ENCODE data around the gene DUSP22.
"Not testable (repeated sequence)": the region's sequence is repeated elsewhere in the genome, so short reads cannot be mapped to it uniquely, and the experiment has no call there.

Gene DUSP22

DNA sequence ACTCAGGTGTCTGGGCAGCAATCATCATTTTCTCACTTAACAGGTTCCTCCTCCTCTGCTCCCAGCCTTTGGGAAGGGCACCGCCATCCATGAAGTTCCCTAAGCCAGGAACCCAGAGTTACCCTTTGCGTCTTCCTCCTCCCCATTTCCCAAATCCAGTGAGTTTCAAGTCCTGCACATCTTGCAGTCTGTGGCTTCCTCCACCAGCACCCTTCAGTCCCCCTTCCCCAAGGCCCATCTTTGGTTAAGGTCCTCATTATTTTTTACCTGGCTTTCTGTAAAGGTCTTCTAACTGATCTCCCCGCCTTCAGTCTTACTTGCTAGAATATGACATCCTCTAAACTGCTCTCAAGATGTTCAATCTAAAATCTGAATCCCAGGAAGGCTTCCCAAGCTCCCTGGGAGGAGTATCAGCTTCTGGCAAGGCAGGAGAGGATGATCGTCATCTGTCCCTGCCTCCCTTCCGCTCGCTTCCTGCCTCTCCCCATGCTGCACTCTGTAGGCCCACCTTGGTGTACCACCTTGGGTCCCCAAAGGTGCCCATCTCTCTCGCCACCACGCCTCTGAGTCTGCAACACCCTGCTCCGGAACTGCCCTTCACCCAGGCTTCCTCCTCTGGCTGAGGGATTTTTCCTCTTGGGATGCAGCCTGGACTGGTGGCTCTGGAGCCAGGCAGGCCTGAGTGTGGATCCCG is 11.4 kb upstream of the DUSP22 start:
- DNase-seq = no peak

DNA sequence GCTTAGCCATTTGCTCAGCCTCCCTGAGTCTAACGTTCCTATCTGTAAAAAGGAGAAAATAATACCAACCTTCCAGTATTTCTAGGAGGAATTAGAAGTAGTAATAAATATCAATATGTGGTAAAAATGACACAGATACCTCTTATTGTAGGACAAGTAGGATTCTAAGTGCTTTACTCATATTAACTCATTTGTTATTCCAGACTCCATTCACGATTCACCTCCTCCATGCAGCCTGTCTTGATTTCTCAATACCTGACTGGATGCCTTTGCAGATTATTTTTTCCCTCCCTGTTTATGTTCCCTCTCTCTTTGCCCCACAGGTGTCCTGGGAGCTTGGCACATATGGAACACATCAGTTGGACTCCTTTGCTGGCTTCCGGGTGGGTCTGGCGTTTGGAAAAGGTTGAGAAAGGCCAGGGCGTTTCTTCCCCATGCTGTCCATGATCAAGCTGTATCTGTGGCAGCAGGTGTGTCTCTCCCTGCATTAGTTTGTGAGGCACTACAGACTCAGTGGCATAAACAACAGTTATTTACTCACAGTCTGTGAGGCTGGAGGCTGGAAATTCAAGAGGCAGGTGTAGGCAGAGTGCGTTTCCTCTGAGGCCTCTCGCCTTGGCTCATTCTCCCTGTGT is 10.7 kb upstream of the DUSP22 start:
- no peak for DNase-seq

DNA sequence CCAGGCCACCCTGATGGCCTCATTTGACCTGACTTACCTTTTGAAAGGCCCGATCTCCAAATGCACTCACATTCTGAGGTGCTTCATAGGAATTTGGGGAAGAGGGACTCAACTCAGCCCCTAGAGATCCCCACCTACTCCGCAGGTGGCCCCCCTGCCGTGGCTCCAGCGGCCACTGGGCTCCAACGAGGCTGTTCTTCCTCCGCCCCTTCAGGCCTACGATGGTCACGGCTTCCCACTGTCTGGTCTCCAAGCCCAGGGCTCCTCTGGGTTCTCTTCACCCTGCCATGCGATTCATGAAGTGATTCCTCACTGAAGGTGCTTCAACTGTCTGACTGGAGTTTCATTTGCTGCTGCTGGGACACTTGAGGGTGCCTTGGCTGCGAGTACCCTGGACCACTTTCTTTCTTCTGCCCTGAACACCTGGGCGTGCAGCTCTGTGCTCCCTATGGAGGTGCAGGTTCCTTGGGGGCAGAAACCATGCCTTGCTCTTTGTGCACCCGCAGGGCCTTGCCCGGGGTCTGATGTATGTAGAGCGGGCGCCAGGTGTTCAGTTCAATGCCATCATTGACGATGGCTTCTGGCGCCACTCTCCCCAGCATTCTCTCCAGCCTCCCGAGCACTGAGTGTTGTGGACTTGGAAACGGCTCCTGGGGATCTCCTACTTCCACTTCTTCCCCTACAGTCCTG is 10.0 kb upstream of the DUSP22 start:
- DNase-seq = no peak

DNA sequence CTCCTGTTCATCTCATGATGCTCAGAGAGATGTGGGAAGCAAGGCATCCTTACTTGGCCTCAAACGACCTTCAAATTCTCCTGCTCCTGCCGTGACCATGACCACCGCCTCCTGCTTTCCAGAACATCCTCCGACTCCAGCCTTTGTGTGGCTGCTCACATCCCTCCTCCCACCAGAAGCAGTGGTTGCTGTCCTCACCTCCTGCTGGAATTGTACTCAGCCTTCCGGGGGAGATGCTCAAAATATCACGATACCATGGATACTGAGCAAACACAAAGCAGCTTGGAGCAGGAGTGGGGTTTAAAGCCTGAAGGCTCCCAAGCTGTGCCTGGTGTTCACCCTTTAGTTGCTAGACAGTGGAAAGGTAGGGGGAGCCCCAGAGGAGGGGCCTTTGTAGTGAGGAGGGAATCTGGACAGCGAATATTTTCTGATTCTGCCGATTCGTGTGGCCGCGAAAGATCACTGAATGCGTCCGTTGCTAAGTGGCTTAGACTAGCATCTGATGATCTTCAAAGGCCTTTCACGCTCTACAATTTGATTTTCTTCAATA is 9.3 kb upstream of the DUSP22 start:
- no peak for DNase-seq

DNA sequence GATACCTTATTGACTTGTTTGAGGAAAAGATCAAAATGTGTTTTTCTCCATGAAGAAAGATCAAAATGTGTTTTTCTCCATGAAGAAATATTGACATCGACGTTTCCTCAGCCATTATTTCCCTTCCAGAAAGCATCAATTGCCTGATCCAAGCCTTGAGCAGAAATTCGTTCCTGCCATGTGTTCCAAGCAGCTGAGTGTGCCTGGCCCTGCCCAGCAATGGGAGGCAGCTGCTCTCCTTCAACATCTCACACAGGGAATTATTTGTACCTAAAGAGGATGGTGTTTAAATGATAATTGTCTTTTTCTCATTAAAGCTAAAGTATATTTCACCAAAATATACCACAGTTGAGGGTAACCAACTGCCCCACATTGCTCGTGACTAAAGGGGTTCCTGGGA is 7.8 kb upstream of the DUSP22 start:
- DNase-seq = no peak

DNA sequence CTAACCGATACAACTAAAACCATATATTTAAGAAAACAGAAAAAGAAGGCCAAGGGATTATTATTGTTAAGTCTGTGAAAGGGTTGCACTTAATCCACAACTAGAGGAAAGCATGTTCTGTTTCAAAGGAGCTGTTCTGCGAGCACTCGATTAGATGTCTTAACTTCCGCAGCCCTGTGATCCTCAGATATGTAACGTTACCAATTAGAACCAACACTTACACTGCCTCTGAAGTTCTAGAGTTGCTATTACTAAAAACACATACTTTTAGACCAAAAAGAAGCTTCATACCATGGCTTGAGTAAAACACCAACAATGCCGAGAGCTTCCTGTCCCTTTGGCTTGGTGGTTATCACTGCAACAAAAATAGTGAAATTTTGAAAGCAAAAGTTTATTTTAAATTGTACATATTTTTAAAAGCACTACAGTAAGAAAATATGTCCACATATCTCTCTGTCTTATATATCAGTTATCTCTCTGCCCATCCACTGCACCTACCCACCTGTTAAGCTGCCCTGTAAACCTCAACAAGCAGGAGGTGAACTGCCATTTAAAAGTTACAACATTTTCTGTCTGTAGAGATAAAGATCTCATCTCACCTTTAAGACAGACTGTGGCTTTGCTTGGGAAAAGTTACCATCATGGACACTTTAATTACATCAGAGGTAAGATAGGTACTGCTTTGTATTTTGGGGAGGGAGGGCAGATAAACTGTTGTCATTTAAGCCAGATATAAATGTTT is 7.1 kb upstream of the DUSP22 start:
- no peak for DNase-seq

DNA sequence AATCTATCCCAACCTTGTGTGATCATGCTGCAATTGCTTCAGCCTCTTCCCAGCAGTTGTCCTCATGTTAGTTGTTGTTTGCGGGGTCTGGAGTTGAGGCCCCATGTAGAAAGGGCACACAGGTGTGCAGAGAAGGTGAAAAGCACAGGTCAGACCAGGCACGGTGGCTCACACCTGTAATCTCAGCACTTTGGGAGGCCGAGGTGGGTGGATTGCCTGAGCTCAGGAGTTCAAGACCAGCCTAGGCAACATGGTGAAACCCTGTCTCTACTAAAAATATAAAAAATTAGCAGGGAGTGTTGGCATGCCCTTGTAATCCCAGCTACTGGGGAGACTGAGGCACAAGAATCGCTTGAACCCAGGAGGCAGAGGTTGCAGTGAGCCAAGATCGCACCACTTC is 6.4 kb upstream of the DUSP22 start:
- DNase-seq = not testable (repeated sequence)

DNA sequence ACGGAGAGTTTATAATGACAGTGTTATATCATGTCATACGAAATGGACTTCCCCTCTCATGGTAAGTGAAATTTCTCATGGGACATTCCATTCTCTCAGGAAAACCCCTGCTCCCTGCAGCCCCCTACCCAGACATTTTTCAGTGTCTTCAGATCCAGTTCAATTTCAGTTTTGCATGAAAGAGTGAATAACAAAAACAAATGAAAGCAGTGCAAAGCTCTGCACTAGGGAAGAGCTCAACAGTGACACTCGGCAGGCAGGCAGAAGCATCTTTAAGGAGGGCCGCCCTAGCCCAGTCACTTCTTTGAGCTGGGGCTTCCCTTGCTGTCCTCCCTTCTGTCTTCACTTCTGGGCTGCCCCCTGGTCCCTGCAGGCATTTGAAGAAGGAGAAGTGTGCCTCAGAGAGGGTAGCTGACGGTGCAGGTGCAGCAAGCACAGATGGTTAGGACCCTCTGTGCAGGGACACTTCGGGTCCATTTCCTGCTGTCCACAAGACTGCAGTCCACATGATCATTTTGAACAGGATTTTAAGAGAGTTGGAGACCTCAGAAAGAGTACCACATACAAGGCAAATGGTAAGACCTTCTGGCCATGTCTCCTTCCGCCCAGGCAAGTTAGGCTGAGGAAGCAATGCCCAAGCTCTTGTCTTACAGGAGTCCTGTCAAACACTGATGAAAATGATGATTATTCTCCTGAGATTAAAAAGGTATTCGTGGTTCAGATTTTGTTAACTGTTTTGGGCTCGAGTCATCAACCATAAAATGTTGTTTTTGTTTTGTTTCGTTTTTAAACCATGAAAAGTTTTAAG is 5.4 kb upstream of the DUSP22 start:
- no peak for DNase-seq

DNA sequence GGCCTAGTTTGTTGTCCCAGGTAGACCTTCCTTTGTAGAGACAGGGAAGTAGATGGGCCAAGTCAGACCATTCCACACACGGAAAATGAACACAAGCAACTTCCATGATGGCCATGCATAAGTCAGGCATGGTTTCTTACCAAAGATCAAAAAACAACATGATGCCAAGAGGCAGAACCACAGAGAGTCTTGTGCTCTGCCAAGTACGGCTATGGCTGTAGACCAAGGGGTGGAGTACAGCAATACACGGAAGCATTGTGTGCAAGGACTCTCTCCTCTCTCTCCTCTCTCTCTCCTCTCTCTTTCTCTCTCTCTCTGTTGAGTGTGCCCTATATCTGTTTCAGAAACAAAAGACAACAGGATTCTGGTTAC is 4.8 kb upstream of the DUSP22 start:
- no peak for DNase-seq

DNA sequence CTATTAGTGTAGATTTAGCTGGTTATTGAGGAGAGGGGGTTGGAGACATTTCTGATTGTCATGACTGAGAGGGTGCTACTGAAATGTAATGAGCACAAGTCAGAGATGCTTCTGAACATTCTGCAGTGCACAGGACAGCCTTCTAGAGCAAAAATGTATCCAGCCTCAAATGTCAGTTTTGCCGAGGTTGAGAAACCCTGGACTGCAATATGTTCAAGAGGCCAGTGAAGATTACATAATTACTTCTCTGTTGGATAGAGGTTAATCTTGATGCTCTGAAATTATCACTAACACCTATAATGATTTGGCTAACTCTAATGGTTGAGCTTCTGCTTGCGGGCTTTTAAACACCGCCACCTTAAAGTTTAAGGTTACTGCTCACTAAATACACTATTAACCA is 3.4 kb upstream of the DUSP22 start:
- DNase-seq = no peak

DNA sequence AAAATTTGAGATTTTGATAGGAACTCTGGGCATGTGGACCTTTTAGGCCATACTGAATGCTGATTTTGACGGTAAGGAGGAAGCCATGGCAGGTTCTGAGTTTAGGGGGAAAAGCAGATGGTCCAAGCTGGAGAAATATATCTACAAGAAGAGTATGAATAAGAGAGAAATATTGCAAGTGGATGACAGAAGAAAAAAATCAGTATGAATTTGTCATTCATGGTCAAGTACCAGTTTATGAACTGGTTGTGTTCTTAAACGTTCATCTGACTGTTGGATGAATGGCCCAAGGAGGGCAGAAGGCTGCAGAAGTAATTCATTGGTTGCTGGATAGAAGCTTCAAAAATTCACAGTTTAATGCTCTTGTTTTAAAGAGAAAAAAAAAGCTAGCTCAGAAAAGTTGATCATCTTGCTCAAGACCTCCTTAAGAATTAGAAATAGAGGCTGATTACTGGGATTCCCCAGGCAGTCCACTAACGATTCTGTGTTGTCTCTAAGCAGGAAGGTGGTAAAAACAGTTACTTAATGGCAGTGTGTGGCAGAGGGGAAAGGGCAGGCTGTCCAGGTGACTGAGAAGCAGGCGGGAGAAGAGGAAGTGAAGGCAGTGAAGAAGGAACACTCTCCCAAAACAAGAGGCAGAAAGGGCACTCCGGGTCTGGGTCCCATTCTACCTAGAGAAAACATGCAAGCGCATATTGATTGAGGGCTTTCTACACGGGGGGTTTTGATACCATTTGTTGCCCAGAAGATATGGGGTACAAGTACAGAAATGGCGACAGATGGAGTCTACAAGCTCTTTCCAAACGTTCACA is 2.0 kb upstream of the DUSP22 start:
- DNase-seq = no peak

DNA sequence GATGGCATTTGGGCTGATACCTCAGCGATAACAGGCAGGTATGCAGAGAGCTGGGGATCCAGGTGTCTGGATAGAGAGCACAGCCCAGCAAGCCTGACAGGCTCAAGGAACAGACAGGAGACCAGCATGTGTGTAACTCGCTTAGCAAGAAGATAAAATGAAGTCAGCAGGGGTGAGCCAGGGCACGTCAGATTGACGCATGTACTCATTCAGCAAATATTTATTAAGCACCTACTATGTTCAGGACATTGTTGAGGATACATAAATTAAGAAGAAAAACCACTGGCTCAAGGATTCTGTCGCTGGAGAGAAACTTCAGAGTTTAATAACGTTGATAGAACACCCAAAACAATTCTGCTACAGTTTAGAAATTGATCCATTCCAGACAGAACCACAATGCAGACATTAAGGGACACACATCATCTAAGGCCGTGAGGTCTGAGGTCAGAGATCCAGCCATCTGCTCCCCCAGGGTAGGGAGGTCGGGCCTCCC is 1.0 kb upstream of the DUSP22 start:
- DNase-seq = no peak

DNA sequence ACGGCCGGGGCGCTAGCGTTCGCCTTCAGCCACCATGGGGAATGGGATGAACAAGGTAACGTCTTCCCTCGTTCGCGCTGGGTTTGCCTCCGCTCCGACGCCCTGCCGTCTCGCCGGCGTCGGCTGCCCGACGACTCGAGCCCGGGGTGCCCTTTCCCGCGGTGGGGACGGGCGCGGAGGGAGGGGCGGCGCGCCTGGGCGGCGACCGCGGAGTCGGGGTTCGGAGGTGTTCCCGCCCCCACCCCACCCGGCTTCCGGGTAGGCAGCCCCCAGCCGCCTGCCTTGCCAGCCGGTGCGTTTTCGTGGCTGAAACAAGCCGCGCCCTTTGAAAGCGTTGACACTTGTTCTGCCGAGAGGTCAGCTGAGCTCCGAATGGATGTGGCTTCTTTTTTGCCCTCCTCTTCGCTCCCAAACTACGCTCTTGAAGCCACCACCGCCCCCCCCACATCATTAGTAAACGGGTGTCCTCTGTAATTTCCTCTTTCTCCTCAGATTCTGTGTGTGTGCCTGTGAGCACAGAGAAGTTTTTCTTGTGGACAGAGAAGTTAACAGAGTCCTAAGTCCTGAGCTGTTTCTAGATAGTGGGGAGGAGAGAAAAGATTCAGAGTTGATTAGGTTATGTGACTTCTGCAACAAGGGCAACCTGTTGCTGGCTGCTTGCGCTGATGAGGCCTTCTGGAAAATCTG is 362 bp downstream of the DUSP22 start:
- no peak for DNase-seq

DNA sequence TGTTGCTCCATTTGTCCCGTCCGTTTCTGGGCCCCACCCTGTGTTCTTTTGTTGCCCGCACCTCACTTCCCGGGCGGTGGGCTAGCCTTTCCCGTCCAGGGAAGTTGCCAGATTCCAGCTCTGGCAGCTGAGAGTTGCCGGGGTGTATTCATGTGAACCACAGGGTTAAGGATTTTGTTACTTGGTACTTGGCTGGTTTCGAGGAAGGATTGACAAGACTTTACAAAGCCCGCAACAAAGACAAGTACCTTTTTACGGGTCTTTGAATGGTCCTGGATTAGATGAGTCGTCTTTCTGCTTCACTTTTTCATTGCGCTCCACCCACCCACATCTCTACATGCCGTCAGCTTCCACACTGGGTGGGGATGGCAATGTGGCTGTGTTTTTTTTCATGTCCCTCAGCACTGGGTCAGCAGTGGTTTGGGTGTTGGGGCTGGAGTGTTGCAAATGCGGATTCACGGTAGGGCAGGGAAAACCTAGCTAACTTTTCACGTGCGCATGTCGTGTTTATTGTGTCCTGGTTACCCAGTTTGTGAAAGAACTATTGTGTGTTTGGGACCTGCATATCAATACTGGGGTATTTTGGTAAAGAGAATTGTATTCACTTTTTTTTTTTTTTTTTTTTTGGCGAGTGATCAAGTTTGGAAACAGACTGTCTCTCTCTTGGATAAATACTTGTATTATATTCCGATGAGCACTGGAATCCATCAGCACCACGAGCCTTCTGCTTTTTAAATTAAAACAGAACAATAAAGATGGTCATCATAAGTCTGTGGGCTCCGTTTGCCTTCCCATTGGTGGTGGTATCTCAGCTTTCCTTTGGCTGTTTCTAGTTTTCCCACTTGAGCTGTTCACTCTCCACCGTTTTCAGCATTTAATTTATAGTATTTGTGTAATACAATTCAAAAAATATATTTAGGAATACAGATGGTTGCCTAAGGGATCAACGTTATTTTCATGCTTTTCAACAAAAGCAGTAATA is 1.2 kb downstream of the DUSP22 start:
- no peak for DNase-seq

DNA sequence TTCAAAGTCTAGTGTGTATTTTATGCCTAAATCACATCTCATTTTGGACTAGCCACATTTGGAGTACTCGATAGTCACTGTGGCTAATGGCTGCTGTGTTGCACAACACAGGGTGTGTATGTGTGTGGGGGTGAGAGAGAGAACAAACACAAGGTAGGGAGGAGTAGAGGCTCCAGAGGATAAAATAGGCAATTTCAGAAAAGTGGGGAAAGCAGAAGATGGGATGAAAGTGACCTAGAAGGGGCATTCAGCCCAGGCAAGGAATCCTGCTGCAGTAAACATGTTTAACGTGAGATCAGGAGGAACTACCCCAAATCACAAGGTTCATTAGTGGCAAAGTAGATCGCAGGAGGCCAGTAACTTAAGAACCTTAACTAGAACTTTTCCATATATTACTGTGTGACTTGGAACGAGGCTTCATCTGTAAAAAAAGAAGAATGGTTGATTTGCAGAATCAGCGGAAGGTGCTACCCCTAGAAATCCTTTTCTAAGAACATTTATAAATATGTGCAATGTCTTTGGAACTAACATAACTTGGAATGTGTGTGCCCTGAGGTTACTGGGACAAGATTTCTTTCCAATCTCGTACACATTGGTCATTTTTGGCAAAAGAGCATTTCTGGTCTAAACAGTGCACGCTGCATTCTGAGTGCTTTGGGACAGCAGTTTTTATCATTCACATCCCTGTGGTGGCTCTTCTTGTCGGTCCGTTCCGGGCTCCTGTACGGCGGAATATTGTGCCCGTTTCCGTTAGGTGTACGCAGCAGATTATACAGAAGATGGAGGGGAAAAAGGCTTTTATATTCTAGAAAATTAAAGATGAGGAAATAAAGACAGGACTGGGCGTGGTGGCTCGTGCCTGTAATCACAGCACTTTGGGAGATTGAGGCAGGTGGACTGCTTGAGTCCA is 2.6 kb downstream of the DUSP22 start:
- no peak for DNase-seq

DNA sequence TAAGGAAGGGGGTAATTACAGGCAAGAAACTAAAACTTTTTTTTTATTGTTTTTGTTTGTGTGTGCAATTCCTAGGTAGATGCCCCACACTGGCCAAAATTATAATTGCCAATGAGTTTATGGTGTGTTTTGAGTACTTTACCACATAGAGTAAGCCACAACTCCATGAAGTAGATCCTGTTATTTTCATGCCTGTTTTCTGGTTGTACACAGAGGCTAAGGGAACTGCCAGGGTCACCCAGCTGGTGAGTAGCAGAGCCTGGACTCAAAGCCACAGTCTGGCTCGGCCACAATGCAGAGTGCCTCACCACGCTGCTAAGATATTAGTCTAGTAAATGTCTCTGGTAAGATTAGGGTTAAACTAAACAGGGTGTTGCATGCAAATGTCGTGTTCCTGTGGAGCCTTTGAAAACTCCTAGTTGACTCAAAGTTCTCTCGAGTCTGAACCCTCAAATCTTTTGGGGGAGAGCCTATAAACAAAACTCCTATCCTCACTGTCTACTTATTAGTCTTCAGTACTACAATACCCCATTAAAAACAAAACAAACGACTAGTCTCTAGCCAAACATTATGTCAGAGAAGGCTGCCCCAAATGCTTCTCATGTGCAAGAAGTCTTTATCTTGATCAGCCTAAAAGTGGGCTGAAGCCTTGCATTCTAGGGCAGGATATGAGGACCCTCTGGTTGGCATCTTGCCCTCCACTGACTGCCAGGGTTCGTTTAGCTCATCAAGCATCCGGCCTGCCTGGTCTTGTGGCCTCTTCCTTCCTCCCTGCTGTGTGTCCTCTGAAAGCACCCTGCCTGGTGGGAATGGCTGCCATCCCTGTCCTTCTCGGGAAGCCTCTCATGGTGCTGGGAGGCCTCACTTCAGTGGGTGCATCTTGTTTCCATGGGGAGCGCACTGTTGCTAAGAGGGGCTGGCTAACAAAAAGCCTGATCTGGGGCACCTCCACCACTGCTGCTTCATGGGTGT is 4.2 kb downstream of the DUSP22 start:
- DNase-seq = no peak

DNA sequence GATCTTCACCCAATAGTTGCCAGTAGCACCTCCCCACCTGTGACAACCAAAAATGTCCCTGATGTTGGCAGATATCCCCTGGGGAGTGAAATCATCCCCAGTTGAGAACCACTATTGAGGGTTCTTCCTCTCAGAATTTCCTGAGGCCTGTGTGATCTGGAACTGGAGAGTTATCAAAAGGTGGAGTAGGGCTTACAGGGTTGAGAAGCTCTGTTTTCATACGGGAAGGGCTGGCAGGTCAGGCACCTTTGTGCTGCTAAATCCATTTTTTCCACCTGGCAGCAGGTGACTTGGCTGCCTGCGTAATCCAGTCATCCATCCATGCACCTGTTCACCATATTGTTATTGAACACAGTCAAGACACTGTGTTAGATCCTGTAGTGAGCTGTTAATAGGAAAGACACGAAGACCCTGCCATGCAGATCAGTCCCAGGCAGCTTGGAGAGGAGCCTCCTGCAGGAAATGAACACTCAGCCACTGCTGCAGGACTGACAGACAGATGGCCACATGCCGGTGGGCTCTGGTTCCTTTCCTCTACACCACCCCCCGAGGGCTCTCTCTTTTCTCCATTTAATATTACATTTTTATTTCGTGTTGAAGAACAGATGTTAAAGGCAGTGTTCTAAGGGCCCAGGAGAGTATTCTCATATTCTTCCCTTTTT is 5.4 kb downstream of the DUSP22 start:
- no peak for DNase-seq

Data from amniotic stem cell (primary cell).